Mesenchymal stem cell (in vitro differentiated cells and primary cell): ENCODE results near the gene PCNT.

Experiments
- DNase-seq: peaks from one replicate; pipeline ENCODE4 v3.0.0-alpha.2; 2013
- H2AFZ ChIP-seq: one replicate; pipeline ENCODE4 v1.6.1; 2013; ENCODE audit warnings: low read depth, mild to moderate bottlenecking, control low read depth, inconsistent platforms, low read length, moderate library complexity
- H2AK5ac ChIP-seq: 2 replicates; pipeline ENCODE4 v1.6.1; 2013; ENCODE audit warnings: low read length, moderate library complexity, mild to moderate bottlenecking, inconsistent platforms; ENCODE audit not compliant: severe bottlenecking
- H2BK120ac ChIP-seq: one replicate; pipeline ENCODE4 v1.6.1; 2013; ENCODE audit warnings: low read depth, mild to moderate bottlenecking, inconsistent platforms, low read length, moderate library complexity
- H2BK12ac ChIP-seq, 2 experiments: one replicate each; pipeline ENCODE4 v1.6.1; 2013; ENCODE audit warnings: inconsistent platforms in 2 of 2, low read length in 2 of 2, mild to moderate bottlenecking in 2 of 2, moderate library complexity in 2 of 2, control low read depth in 1 of 2
- H2BK15ac ChIP-seq: one replicate; pipeline ENCODE4 v1.6.1; 2013; ENCODE audit warnings: mild to moderate bottlenecking, low read depth, inconsistent platforms; ENCODE audit not compliant: poor library complexity, severe bottlenecking
- H2BK5ac ChIP-seq: 2 replicates; pipeline ENCODE4 v1.6.1; 2013; ENCODE audit warnings: low read depth, mild to moderate bottlenecking, low read length, control low read depth, inconsistent platforms; ENCODE audit not compliant: poor library complexity, severe bottlenecking
- H3K14ac ChIP-seq, 2 experiments: one replicate each; pipeline ENCODE4 v1.6.1; 2013; ENCODE audit warnings: inconsistent platforms in 2 of 2, low read length in 2 of 2, control low read depth in 1 of 2, mild to moderate bottlenecking in 1 of 2, moderate library complexity in 1 of 2
- H3K18ac ChIP-seq, 2 experiments: one replicate each; pipeline ENCODE4 v1.6.1; 2013; ENCODE audit warnings: inconsistent platforms in 2 of 2, low read length in 2 of 2, control low read depth in 1 of 2, low read depth in 1 of 2, mild to moderate bottlenecking in 1 of 2
- H3K23ac ChIP-seq, 2 experiments: one replicate each; pipeline ENCODE4 v1.6.1; 2013; ENCODE audit warnings: inconsistent platforms in 2 of 2, low read length in 2 of 2, mild to moderate bottlenecking in 2 of 2, moderate library complexity in 2 of 2, control low read depth in 1 of 2
- H3K27ac ChIP-seq: 2 replicates; pipeline ENCODE4 v1.5.1; 2013; ENCODE audit warnings: mild to moderate bottlenecking, moderate library complexity, low read length, control low read depth, inconsistent platforms; ENCODE audit not compliant: poor library complexity, severe bottlenecking
- H3K27me3 ChIP-seq, 2 experiments: 2 replicates each; pipeline versions ENCODE4 v1.6.1 to v1.7.0; 2013; ENCODE audit warnings: low read length in 2 of 2, mild to moderate bottlenecking in 2 of 2, moderate library complexity in 2 of 2, control low read depth in 1 of 2, inconsistent platforms in 1 of 2; ENCODE audit not compliant: control insufficient read depth in 1 of 2, insufficient read depth in 1 of 2
- H3K36me3 ChIP-seq, 2 experiments: 2 replicates each; pipeline versions ENCODE4 v1.6.1 to v1.7.0; 2013; ENCODE audit warnings: low read length in 2 of 2, control low read depth in 1 of 2, inconsistent platforms in 1 of 2, low read depth in 1 of 2, mild to moderate bottlenecking in 1 of 2; ENCODE audit not compliant: insufficient read depth in 2 of 2, control insufficient read depth in 1 of 2
- H3K4ac ChIP-seq, 2 experiments: one replicate each; pipeline ENCODE4 v1.6.1; 2013; ENCODE audit warnings: inconsistent platforms in 2 of 2, low read length in 2 of 2, mild to moderate bottlenecking in 2 of 2, moderate library complexity in 2 of 2, control low read depth in 1 of 2, low read depth in 1 of 2
- H3K4me1 ChIP-seq: 2 replicates; pipeline ENCODE4 v1.6.1; 2013; ENCODE audit warnings: low read depth, low read length, control low read depth; ENCODE audit not compliant: control insufficient read depth, insufficient read depth
- H3K4me2 ChIP-seq: 2 replicates; pipeline ENCODE4 v1.6.1; 2013; ENCODE audit warnings: low read length, mild to moderate bottlenecking, inconsistent platforms; ENCODE audit not compliant: poor library complexity, severe bottlenecking
- H3K4me3 ChIP-seq, 2 experiments: 2 replicates each; pipeline versions ENCODE4 v1.5.1 to v1.7.0; 2013; ENCODE audit warnings: low read length in 2 of 2, mild to moderate bottlenecking in 2 of 2, control low read depth in 1 of 2, low read depth in 1 of 2; ENCODE audit not compliant: insufficient read depth in 1 of 2
- H3K79me1 ChIP-seq: replicated peaks from 2 replicates; pipeline ENCODE4 v1.6.1; 2013; ENCODE audit warnings: mild to moderate bottlenecking, control low read depth, low read length, inconsistent platforms; ENCODE audit not compliant: poor library complexity, severe bottlenecking
- H3K9ac ChIP-seq: 2 replicates; pipeline ENCODE4 v1.7.0; 2013; ENCODE audit warnings: mild to moderate bottlenecking, low read length, moderate library complexity
- H3K9me3 ChIP-seq: 2 replicates; pipeline ENCODE4 v1.7.0; 2013; ENCODE audit warnings: mild to moderate bottlenecking, low read length; ENCODE audit not compliant: control insufficient read depth
- H4K8ac ChIP-seq: one replicate; pipeline ENCODE4 v1.6.1; 2013; ENCODE audit warnings: inconsistent platforms, mild to moderate bottlenecking, low read length, moderate library complexity
- H4K91ac ChIP-seq: one replicate; pipeline ENCODE4 v1.6.1; 2013; ENCODE audit warnings: mild to moderate bottlenecking, low read length, inconsistent platforms
- WGBS: methylation state at CpG from one replicate; pipeline ENCODE4 v1.1.7; 2013; ENCODE audit warnings: mixed read lengths; 5-methylcytosine and 5-hydroxymethylcytosine counted together

Gene PCNT

GRCh38 chr21:46413365-46413696, 89.4 kb downstream of the PCNT start:
- no peak overlapping the region for H2BK12ac ChIP-seq
- no peak overlapping the region for H3K18ac ChIP-seq
- H2BK15ac ChIP-seq, result no peak overlapping the region
- peaks cover 10% of the 10 kb centered on the region for H3K79me1 ChIP-seq
- 97% methylated on average over 9 of the region's 9 CpGs for WGBS
- no peak overlapping the region for H3K4me3 ChIP-seq
- H2AFZ ChIP-seq, result no peak overlapping the region
- no peaks in the 10 kb centered on the region for H3K4me1 ChIP-seq
- H3K9ac ChIP-seq, result no peak overlapping the region
- H3K4ac ChIP-seq, result no peak overlapping the region
- no peaks in the 10 kb centered on the region for H3K27me3 ChIP-seq
- H3K36me3 ChIP-seq, result peaks cover 56 to 65% of the 10 kb centered on the region in 2 experiments
- no peak overlapping the region for H3K27ac ChIP-seq
- no peaks in the 10 kb centered on the region for H3K9me3 ChIP-seq
- no peak overlapping the region for H3K4me2 ChIP-seq
- no peak overlapping the region for H2BK5ac ChIP-seq
- H4K91ac ChIP-seq, result no peak overlapping the region
- H3K23ac ChIP-seq, result no peak overlapping the region
- H4K8ac ChIP-seq, result no peak overlapping the region
- no peak overlapping the region for H3K14ac ChIP-seq
- DNase-seq, result no peak
- H2BK120ac ChIP-seq, result no peak overlapping the region
- H2AK5ac ChIP-seq, result no peak overlapping the region

- Histone ChIP-seq H2BK15ac (no peak overlapping the region), H3K36me3 (peaks cover 65 to 75% of the 10 kb centered on the region in 2 experiments), H3K9ac (no peak overlapping the region), H4K91ac (no peak overlapping the region), H3K4ac (no peak overlapping the region), H3K18ac (no peak overlapping the region), H2AFZ (no peak overlapping the region), H2BK5ac (no peak overlapping the region), H3K9me3 (no peaks in the 10 kb centered on the region), H2BK12ac (no peak overlapping the region), H4K8ac (no peak overlapping the region), H3K4me3 (no peak overlapping the region), H2AK5ac (no peak overlapping the region), H3K23ac (no peak overlapping the region), H3K27me3 (no peaks in the 10 kb centered on the region), H3K14ac (no peak overlapping the region), H2BK120ac (no peak overlapping the region), H3K27ac (no peak overlapping the region), H3K79me1 (peaks cover 13% of the 10 kb centered on the region), H3K4me2 (no peak overlapping the region), H3K4me1 (no peaks in the 10 kb centered on the region)
- WGBS, result 95% methylated on average over 13 of the region's 13 CpGs
- DNase-seq, result no peak
These were observed 91.0 kb downstream of the PCNT start for GRCh38 chr21:46414965-46415275.

GRCh38 chr21:46416551-46416950, 92.6 kb downstream of the PCNT start:
- Histone ChIP-seq H3K9ac (no peak overlapping the region), H3K4ac (no peak overlapping the region), H4K8ac (no peak overlapping the region), H3K14ac (no peak overlapping the region), H2BK15ac (no peak overlapping the region), H3K23ac (peak overlapping the region in 1 of 2 experiments; percentile 15), H3K27ac (no peak overlapping the region), H3K4me1 (no peaks in the 10 kb centered on the region), H3K79me1 (peaks cover 16% of the 10 kb centered on the region), H3K9me3 (no peaks in the 10 kb centered on the region), H3K36me3 (peaks cover 68 to 78% of the 10 kb centered on the region in 2 experiments), H3K27me3 (no peaks in the 10 kb centered on the region), H2AK5ac (no peak overlapping the region), H2AFZ (no peak overlapping the region), H3K4me2 (no peak overlapping the region), H3K18ac (no peak overlapping the region), H4K91ac (no peak overlapping the region), H3K4me3 (no peak overlapping the region), H2BK5ac (no peak overlapping the region), H2BK120ac (no peak overlapping the region), H2BK12ac (no peak overlapping the region)
- WGBS, result 95% methylated on average over 20 of the region's 20 CpGs
- DNase-seq, result no peak

GRCh38 chr21:46418265-46418946, 94.5 kb downstream of the PCNT start:
- no peak overlapping the region for H3K4me2 ChIP-seq
- H2AFZ ChIP-seq, result no peak overlapping the region
- 95% methylated on average over 25 of the region's 25 CpGs for WGBS
- H2BK5ac ChIP-seq, result no peak overlapping the region
- peaks cover 65 to 78% of the 10 kb centered on the region in 2 experiments for H3K36me3 ChIP-seq
- H4K8ac ChIP-seq, result no peak overlapping the region
- no peak overlapping the region for H3K14ac ChIP-seq
- H3K4me3 ChIP-seq, result peak overlapping the region in 1 of 2 experiments; percentile 26
- H3K27ac ChIP-seq, result no peak overlapping the region
- no peaks in the 10 kb centered on the region for H3K9me3 ChIP-seq
- peaks cover 16% of the 10 kb centered on the region for H3K79me1 ChIP-seq
- H3K18ac ChIP-seq, result no peak overlapping the region
- H3K27me3 ChIP-seq, result no peaks in the 10 kb centered on the region
- H3K23ac ChIP-seq, result no peak overlapping the region
- H2AK5ac ChIP-seq, result no peak overlapping the region
- H3K4me1 ChIP-seq, result no peaks in the 10 kb centered on the region
- H4K91ac ChIP-seq, result no peak overlapping the region
- no peak overlapping the region for H2BK12ac ChIP-seq
- no peak for DNase-seq
- no peak overlapping the region for H3K9ac ChIP-seq
- no peak overlapping the region for H2BK120ac ChIP-seq
- no peak overlapping the region for H3K4ac ChIP-seq
- H2BK15ac ChIP-seq, result no peak overlapping the region
